ENCODE results near the gene FSTL5. TPM values are rescaled to one million over a fixed set of nuclear protein-coding genes. Genes with fewer than 3 reads are reported as not detected.

Gene FSTL5
- total RNA-seq, 1 experiment from 2014 or later = not detected

DNA sequence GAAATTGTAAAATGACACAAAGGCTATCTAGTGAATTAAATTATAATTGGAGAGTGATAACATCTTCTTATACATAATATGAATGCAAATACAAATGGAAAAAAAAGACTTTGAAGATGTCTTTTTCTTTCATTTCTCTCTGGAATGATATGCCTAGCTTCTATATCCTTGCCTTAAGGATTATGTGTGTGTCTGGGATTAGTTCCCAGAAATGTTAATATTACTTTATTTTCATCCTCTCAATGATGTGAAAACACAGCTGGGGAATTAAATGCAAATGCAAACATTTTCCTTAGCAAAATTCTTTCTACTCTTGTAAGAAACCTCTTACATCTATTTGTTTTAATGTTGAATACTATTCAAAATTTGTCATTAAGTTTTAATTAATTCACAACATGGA lies 441.9 kb downstream of the FSTL5 start:
- Mint-ChIP-seq H3K4me1 (ENCODE audit: insufficient read depth, unreplicated experiment) (no peaks in the 10 kb centered on the region), H3K4me3 (ENCODE audit: unreplicated experiment) (no peak overlapping the region), H3K36me3 (ENCODE audit: insufficient read depth, unreplicated experiment) (no peaks in the 10 kb centered on the region), H3K27ac (ENCODE audit: low read depth, unreplicated experiment) (no peak overlapping the region), H3K27me3 (ENCODE audit: insufficient read depth, unreplicated experiment) (no peaks in the 10 kb centered on the region), H3K9me3 (ENCODE audit: unreplicated experiment) (peaks cover 7% of the 10 kb centered on the region)
- DNase-seq (ENCODE audit: unreplicated experiment) = no peak
- TF ChIP-seq, protein P1, sequence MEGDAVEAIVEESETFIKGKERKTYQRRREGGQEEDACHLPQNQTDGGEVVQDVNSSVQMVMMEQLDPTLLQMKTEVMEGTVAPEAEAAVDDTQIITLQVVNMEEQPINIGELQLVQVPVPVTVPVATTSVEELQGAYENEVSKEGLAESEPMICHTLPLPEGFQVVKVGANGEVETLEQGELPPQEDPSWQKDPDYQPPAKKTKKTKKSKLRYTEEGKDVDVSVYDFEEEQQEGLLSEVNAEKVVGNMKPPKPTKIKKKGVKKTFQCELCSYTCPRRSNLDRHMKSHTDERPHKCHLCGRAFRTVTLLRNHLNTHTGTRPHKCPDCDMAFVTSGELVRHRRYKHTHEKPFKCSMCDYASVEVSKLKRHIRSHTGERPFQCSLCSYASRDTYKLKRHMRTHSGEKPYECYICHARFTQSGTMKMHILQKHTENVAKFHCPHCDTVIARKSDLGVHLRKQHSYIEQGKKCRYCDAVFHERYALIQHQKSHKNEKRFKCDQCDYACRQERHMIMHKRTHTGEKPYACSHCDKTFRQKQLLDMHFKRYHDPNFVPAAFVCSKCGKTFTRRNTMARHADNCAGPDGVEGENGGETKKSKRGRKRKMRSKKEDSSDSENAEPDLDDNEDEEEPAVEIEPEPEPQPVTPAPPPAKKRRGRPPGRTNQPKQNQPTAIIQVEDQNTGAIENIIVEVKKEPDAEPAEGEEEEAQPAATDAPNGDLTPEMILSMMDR (IDR thresholded peaks at IDR 0.05; ENCODE audit: unreplicated experiment) = no peak
- BruUV-seq (replicated peaks) = no TSS peak
- intact Hi-C loops (cut with micrococcal nuclease) = no loop called here
- ChIA-PET CTCF (interaction anchor here (0.6 kb wide), 1 partner anchor 107 kb away, joined by 3 read pairs; no protein-coding TSS in a partner anchor), POLR2A (no interaction called here)

DNA sequence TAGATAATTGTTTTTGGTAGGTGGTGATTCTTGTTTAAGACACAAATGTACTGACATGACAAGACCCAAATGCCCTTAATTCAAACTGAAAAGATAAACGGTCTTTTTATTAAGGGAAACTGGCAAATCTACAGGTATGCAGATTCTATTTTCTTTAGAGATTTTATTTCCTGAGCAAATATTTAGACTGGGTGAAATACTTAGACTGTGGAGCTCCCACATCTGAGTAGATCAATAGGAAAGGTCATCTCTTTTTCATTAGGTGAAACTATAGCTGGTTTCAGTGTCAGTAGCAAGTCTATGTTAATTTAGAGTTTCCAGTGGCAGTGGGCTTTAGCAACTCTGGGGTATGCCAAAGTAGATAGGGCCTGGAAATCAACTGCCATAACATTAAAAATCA lies 446.7 kb downstream of the FSTL5 start:
- H3K9me3 Mint-ChIP-seq (ENCODE audit: unreplicated experiment) = peaks cover 21% of the 10 kb centered on the region

DNA sequence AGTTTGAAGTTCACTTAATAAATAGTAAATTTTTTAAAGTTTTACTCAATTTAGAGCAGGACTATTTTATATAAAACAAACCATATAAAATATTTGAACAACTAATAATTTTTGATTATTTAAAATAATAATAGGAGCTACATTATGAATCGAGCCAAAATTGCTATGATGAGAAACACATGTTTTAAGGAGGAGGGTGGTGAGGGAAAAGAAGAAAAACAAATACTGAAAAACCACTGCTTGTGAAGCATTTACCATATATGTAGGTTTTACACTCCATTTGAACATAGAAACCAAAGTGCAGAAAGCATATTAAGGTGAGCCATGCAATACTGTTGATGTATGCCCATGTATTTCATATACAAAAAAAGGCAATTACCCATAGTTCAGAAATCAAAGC lies 448.9 kb downstream of the FSTL5 start:
- H3K36me3 Mint-ChIP-seq (ENCODE audit: insufficient read depth, unreplicated experiment) = no peaks in the 10 kb centered on the region

More for the DNA sequence above, 446.7 kb downstream of the FSTL5 start:
- H3K27ac Mint-ChIP-seq (ENCODE audit: low read depth, unreplicated experiment) = no peak overlapping the region
- no peak for DNase-seq (ENCODE audit: unreplicated experiment)
- no TSS peak for BruUV-seq (replicated peaks)
- CTCF ChIA-PET = no interaction called here
- TF ChIP-seq, protein P1 (IDR thresholded peaks at IDR 0.05; ENCODE audit: unreplicated experiment) = no peak
- H3K27me3 Mint-ChIP-seq (ENCODE audit: insufficient read depth, unreplicated experiment) = no peaks in the 10 kb centered on the region
- POLR2A ChIA-PET = no interaction called here
- H3K36me3 Mint-ChIP-seq (ENCODE audit: insufficient read depth, unreplicated experiment) = no peaks in the 10 kb centered on the region
- peaks cover 20% of the 10 kb centered on the region for H3K4me1 Mint-ChIP-seq (ENCODE audit: insufficient read depth, unreplicated experiment)
- intact Hi-C loops (cut with micrococcal nuclease) = no loop called here
- H3K4me3 Mint-ChIP-seq (ENCODE audit: unreplicated experiment) = no peak overlapping the region

DNA sequence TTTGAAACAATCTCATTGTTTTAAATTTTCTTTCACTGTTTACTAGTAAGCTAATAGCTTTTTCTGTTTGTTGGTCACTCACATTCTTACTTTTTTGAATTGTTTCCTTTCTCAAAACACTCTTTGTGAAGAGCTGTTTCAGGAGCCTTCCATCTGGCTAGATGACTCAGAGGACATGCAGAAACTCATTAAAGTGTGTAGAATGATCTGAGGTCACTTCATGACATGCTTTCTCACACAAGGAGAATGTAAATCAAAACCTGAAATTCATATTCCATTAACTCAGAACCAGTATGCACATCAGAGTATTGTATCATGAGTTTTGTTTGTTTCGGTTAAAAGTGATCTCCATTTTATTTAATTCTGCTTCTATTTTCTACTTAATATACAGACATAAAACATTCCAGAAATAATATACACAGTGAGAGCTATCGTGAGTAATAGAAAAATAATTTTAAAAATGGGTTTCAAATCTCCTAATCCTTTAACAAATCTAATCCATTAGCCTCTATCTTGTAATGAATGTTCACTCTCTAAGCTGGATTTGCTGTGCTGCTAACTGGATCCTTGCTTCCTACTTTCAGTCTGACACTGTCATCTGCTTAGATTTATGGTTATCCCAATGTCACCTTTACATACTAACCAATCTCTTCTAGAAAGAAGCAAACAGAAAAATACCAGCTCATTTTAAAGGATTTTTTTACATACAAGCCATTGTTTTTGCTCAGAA lies 449.6 kb downstream of the FSTL5 start:
- ChIA-PET CTCF (interaction anchor here (1.0 kb wide), 1 partner anchor 11 kb away, joined by 3 read pairs; no protein-coding TSS in a partner anchor), POLR2A (interaction anchor here (0.6 to 1.0 kb wide), 2 partner anchors 15 to 1856 kb away, joined by 3 read pairs; no protein-coding TSS in a partner anchor)
- intact Hi-C loops (cut with micrococcal nuclease) = no loop called here
- Mint-ChIP-seq H3K4me3 (ENCODE audit: unreplicated experiment) (peak overlapping the region; percentile 36), H3K36me3 (ENCODE audit: insufficient read depth, unreplicated experiment) (no peaks in the 10 kb centered on the region), H3K4me1 (ENCODE audit: insufficient read depth, unreplicated experiment) (peaks cover 20% of the 10 kb centered on the region), H3K27me3 (ENCODE audit: insufficient read depth, unreplicated experiment) (no peaks in the 10 kb centered on the region), H3K9me3 (ENCODE audit: unreplicated experiment) (peaks cover 14% of the 10 kb centered on the region), H3K27ac (ENCODE audit: low read depth, unreplicated experiment) (peak overlapping the region; percentile 89)
- TF ChIP-seq, protein P1 (IDR thresholded peaks at IDR 0.05; ENCODE audit: unreplicated experiment) = no peak
- peak; percentile 69 for DNase-seq (ENCODE audit: unreplicated experiment)
- BruUV-seq (replicated peaks) = no TSS peak

More for the DNA sequence above, 448.9 kb downstream of the FSTL5 start:
- ChIA-PET CTCF (interaction anchor here (1.0 kb wide), 1 partner anchor 10 kb away, joined by 3 read pairs; no protein-coding TSS in a partner anchor), POLR2A (interaction anchor here (1.0 kb wide), 1 partner anchor 15 kb away, joined by 3 read pairs; no protein-coding TSS in a partner anchor)
- no peaks in the 10 kb centered on the region for H3K27me3 Mint-ChIP-seq (ENCODE audit: insufficient read depth, unreplicated experiment)
- no TSS peak for BruUV-seq (replicated peaks)
- DNase-seq (ENCODE audit: unreplicated experiment) = no peak
- TF ChIP-seq, protein P1 (IDR thresholded peaks at IDR 0.05; ENCODE audit: unreplicated experiment) = no peak
- H3K27ac Mint-ChIP-seq (ENCODE audit: low read depth, unreplicated experiment) = peak overlapping the region; percentile 89
- H3K4me1 Mint-ChIP-seq (ENCODE audit: insufficient read depth, unreplicated experiment) = peaks cover 20% of the 10 kb centered on the region
- H3K9me3 Mint-ChIP-seq (ENCODE audit: unreplicated experiment) = peaks cover 21% of the 10 kb centered on the region
- intact Hi-C loops (cut with micrococcal nuclease) = no loop called here
- H3K4me3 Mint-ChIP-seq (ENCODE audit: unreplicated experiment) = no peak overlapping the region
